NCI-H345 treated with DMSO at 0.1 percent for 48 hours (cell line): ENCODE data around the gene CNRIP1.
"Not testable (repeated sequence)": the region's sequence is repeated elsewhere in the genome, so short reads cannot be mapped to it uniquely, and the experiment has no call there.

ENCODE experiments used
- DNase-seq: peaks from one replicate; lab custom pipeline; 2025; ENCODE audit not compliant: unreplicated experiment; lab: John Stamatoyannopoulos, UW

CNRIP1 gene

GRCh38 chr2:68341062-68341329, 21.2 kb upstream of the CNRIP1 start:
- no peak for DNase-seq

- no peak for DNase-seq
Observed at GRCh38 chr2:68340226-68341061, 20.7 kb upstream of the CNRIP1 start.

- no peak for DNase-seq
Observed at GRCh38 chr2:68336192-68336591, 16.4 kb upstream of the CNRIP1 start.

GRCh38 chr2:68333931-68334330, 14.2 kb upstream of the CNRIP1 start:
- no peak for DNase-seq

DNA sequence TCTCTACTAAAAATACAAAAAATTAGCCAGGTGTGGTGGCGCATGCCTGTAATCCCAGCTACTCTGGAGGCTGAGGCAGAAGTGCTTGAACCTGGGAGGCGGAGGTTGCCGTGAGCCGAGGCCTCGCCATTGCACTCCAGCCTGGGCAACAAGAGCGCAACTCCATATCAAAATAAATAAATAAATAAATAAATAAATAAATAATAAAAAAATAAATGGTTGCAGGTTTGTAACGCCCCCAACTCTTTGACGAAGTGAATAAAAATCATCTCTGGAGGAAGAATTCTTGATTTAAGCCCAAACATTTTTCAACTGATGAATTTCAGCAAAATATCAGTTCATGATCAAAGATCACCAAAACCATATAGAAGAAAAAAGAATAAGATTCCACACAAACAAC, 13.3 kb upstream of the CNRIP1 start:
- no peak for DNase-seq

- no peak for DNase-seq
Observed at GRCh38 chr2:68330691-68331090, 10.9 kb upstream of the CNRIP1 start.

DNA sequence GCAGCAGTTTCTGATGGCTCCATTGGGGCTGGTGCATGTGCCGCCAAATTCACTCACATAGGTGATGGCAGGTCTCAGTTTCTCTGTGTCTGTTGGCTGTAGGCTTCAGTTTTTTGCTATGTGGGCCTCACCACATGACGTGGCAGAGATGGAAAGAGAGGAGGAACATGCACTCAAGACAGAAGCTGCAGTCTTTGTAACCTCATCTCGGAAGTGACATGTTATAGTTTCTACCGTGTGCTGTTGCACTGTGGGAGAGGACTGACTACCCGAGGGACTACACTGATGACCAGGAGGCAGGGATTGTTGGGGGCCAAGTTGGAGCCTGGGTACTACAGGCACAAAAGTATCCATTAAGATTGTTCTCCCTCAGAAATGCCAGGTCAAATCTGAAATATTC, 9.2 kb upstream of the CNRIP1 start:
- no peak for DNase-seq

DNA sequence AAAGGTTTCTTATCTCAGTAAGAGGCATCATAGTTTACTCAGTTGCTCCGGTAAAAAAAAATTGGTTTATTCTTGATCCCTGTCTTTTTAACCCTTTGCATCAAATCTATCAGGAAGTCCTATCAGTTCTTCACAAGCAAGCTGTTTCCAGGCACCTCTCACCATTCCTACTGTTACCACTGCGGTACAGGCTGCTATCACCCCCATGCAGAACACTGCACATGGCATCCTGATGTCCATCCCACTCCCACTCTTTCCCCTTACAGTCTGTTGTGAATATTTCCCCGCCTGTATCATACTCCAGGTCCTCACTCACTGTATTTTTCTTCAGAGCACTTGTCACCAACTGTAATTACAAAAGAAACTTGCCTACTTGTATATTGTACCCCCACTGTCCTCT, 5.3 kb upstream of the CNRIP1 start:
- DNase-seq, result no peak

DNA sequence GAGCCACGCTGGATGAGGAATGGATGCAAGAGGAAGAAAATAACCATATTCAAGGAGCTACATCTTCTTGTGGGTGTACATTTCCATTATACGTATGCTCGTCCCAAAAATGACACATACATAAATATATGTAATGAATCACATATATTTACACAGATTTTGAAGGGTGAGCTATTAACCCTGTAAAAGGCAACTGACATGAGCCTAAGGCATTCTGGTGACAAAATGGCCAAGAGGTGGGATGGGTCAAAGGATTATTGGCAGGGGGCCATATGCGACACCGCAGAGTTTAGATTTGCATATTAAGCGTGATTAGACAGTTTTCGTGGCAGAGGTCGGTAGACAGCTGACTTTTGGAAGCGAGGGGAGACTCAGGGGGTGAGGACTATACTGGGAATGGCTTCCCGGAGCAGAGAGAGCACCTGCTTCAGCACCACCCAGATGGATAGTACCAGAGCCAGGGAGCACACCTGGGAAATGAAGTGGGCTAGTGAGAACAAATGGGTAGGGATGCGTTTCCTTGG, 431 bp upstream of the CNRIP1 start:
- DNase-seq, result peak; percentile 44

DNA sequence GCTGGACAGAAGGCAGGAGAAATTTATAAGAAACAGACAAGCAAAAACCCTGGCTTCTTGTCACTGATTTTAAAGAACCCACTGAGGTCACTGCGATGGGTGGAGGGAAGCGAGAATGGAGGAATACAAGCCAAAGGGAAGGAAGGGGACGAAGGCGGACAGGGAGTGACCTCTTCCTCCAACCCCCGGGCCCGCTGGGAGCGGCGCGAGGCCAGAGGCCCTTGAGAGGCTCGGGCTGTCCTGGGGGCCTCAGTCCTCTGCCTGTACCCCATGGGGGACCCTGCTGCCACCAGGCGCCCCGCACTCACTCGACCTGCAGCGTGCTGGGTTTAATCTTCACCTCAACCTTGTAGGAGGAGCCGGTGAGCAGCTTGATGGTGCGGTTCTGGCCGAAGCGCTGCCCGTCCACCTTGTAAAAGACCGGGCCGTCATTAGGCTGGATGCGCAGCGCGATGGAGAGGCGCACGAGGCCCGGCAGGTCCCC, 793 bp downstream of the CNRIP1 start:
- no peak for DNase-seq

DNA sequence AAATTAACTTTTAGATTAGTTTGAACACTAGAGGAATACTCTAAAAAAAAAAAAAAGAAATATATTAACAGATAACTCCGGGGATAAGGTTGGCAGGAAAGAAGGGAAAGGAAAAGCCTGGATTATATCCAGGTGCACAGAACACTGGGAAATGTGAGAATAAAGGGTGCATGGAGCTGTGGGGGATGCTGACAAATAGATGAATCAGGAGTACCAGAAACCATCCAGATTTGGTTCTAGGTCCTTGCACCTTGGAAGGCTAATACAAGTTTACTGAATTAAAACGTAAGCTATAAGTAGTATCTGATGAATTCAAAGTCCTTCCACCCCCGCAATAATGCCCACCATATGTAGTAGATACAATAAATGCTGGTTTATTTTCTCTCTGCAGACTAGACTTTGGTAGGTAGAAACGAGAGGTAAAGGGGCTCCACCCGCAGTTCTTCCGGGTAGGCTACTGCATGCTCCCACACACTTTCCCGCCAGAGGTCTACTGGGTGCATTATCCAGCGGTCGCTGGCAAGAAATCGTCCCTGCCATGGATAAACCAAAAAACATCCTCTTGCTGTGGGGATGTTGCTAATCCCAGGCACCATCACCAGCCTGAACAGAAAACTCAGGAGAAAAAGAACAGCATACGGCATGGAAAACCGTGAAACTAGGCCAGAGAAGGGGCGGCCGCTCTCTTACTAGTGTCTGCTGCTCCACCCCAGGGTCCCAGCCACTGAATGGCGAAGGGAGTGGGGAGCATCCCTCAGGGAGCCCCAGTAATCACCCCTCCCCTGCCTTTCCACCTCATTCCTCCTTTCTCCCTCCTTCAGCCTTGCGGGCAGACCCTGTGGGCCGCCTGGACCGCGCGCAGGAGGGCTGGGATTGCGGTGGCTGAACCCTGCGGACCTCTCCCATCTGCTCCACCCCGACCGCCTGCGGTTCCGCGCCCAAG, 1.5 kb downstream of the CNRIP1 start:
- DNase-seq, result no peak

- no peak for DNase-seq
Observed at GRCh38 chr2:68316111-68316510, 3.6 kb downstream of the CNRIP1 start.

DNA sequence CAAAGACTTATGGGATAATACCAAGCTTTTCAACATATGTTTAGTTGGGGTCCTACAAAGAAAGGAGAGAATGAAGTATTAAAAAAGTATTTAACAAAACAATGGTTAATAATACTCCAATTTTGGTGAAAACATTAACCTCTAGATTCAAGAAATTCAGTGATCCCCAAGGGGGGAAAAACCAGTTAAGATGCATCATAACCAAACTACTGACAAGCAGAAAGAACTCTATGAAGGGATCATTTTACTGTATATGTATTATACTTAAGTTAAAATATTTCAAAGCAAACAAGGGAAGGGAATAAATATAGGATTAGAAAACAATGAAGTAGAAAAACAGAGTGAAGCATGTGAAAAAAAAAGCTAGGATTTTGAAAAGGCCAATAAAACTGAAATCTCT, 8.7 kb downstream of the CNRIP1 start:
- no peak for DNase-seq

DNA sequence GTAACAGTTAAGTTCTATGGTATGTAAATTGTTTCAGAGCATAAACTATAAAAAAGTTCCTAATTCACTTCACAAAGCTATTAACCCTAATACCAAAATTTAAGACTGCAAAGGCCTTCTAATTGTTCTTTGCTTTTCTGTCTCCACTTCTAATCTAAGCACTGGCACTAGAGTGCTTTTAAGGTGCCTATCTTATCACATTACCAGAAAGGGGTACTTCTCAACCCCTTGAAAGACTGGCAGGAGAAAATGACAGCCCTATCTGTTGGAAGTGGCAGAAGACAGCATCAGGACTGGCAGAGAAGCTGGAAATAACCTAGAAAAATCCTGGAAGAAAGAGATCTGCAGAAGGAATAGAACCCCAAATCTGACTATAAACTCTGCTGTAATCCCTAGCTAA, 10.3 kb downstream of the CNRIP1 start:
- DNase-seq, result no peak

- DNase-seq, result not testable (repeated sequence)
Observed at GRCh38 chr2:68303902-68304272, 15.9 kb downstream of the CNRIP1 start.

- DNase-seq, result no peak
Observed at GRCh38 chr2:68303033-68303901, 16.5 kb downstream of the CNRIP1 start.

- DNase-seq, result no peak
Observed at GRCh38 chr2:68302281-68302875, 17.4 kb downstream of the CNRIP1 start.

DNA sequence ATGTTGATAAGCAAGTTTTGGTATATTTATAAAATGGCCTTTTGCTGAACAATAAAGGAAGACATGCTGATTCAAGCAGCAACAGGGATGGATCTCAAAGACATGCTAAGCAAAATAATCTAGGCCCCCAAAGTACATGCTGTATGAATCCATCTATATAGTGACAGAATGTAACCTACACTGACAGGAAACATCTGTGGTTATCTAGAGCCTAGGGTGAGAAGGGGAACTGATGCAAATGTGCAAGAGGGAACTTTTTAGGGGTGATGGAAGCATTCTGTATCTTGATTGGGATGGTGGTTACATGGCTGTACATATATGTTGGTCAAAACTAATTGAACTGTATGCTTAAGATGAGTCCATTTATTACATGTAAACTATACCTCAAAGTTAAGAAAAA, 24.2 kb downstream of the CNRIP1 start:
- no peak for DNase-seq

DNA sequence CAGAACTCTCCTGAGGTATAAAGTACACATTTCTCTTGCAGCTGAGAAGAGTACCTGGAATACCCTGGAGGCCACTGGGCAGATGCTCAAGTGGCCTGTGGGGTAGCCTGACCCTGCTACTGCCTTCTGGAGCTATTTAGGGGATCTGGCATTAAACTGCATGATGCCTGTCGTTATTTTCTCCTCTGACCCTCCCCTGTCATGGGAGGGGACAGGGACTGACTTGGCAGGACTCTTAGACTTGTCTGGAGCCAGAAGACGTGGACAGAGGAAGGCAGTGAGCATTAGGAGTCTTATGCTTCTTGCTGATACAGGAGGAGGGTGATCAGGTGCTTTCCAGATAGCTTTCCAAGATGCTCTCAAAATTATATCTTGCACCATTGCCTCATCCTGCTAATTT, 24.8 kb downstream of the CNRIP1 start:
- DNase-seq, result no peak

DNA sequence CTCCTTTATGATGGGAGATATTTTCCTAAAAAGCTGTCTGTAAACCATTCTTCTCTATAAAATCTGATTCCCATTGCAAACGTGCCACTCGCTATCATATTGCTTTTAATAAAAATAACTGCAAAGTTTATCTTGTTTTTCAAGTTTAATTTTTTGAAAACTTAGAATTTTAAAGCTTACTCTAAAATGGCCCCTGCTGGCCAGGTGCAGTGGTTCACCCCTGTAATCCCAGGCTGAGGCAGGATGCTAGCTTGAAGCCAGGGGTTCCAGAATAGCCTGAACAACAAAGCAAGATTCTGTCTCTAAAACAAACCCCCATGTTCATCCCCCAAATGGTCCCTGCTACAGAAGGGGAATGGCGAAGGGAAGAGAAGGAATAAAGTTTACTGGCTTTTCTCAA, 25.6 kb downstream of the CNRIP1 start:
- no peak for DNase-seq

DNA sequence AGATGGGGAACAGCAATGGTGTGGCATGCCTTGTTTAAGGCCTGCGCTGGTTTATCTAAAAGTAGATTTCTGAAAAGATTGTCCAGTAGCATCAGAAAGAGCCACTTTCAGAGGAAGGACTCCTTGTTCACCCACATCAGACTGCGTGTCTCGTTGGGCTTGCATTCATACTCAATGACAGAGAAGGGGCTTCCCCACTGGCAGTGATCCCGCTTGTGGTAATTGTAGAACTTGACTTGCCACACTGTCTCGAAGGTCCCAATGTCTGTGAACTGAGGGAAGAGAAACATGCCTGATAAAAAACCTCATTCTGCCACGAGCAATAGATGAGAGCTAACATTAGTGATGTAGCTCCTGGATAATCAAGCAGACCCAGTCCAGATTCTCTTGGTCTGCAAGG, 26.0 kb downstream of the CNRIP1 start:
- no peak for DNase-seq
